ENCODE data around the gene B4GALT6. TPM values are rescaled to one million over a fixed set of nuclear protein-coding genes. Genes with fewer than 3 reads are reported as not detected.

Gene B4GALT6
- total and polyA plus RNA-seq, 2 donors (not counting 1 experiment from before 2014, with no cell fraction given), result 1.7 TPM; not detected in 1

GRCh38 chr18:31648966-31649429 is 35.4 kb downstream of the B4GALT6 start:
- peaks cover 0 to 3% (median 0%) of the 10 kb centered on the region in 4 experiments for H3K27me3 ChIP-seq (replicated peaks in 1 of 4; ENCODE audit: control extremely low read depth in 1 of 4, control insufficient read depth in 3 of 4, insufficient read depth in 4 of 4, low read length in 3 of 4)
- no peak overlapping the region for H3K27ac ChIP-seq (ENCODE audit: low read length in 2 of 2)
- H3K79me2 ChIP-seq (ENCODE audit: control insufficient read depth, insufficient read depth, low read length), result no peaks in the 10 kb centered on the region
- WGBS (ENCODE audit: insufficient coverage), result 57% methylated on average over 1 of the region's 2 CpGs
- peaks cover 14% of the 10 kb centered on the region for H3K27me3 Mint-ChIP-seq
- H3K27ac Mint-ChIP-seq, result no peak overlapping the region
- H2AFZ ChIP-seq (ENCODE audit: insufficient read depth, low read depth, low read length, poor library complexity, severe bottlenecking), result no peak overlapping the region
- DNase-seq (no peak), ATAC-seq (ENCODE audit: low read depth) (no peak)
- POLR2A ChIA-PET, result no interaction called here
- no peaks in the 10 kb centered on the region for H3K9me3 Mint-ChIP-seq (ENCODE audit: insufficient read depth)
- TF ChIP-seq EZH2 (IDR thresholded peaks at IDR 0.05; ENCODE audit: borderline replicate concordance, insufficient read depth, low read depth, low read length, poor library complexity, severe bottlenecking), result no peak
- TF ChIP-seq CTCF (IDR thresholded peaks at IDR 0.05), result no peak
- intact Hi-C loops (cut with micrococcal nuclease), result no loop called here
- no peak overlapping the region for H3K9ac ChIP-seq (ENCODE audit: low read length)
- no peak overlapping the region for H3K4me3 Mint-ChIP-seq
- CTCF ChIA-PET, result no interaction called here
- no peaks in the 10 kb centered on the region for H3K36me3 ChIP-seq (replicated peaks in 1 of 2; ENCODE audit: control extremely low read depth in 1 of 2, control insufficient read depth in 1 of 2, extremely low read depth in 1 of 2, insufficient read depth in 2 of 2, low read length in 1 of 2)
- H3K4me2 ChIP-seq (replicated peaks; ENCODE audit: low read depth, low read length, poor library complexity, severe bottlenecking), result no peak overlapping the region
- peaks cover 16% of the 10 kb centered on the region for H3K4me1 Mint-ChIP-seq
- H4K20me1 ChIP-seq (ENCODE audit: control insufficient read depth, insufficient read depth, low read length, poor library complexity, severe bottlenecking), result no peaks in the 10 kb centered on the region
- no peaks in the 10 kb centered on the region for H3K9me3 ChIP-seq (ENCODE audit: control extremely low read depth in 1 of 3, control insufficient read depth in 2 of 3, insufficient read depth in 1 of 3, low read length in 2 of 3)
- no peak overlapping the region for H3K4me3 ChIP-seq (ENCODE audit: control extremely low read depth in 1 of 5, extremely low read depth in 1 of 5, insufficient read depth in 1 of 5, low read depth in 2 of 5, low read length in 4 of 5)
- H3K4me1 ChIP-seq (ENCODE audit: control insufficient read depth in 2 of 2, insufficient read depth in 2 of 2, low read length in 2 of 2), result peaks cover 4 to 8% of the 10 kb centered on the region in 2 donors

GRCh38 chr18:31648458-31648857 is 35.9 kb downstream of the B4GALT6 start:
- ChIA-PET POLR2A (no interaction called here), CTCF (no interaction called here)
- H3K4me1 Mint-ChIP-seq, result peaks cover 13% of the 10 kb centered on the region
- Histone ChIP-seq H2AFZ (ENCODE audit: insufficient read depth, low read depth, low read length, poor library complexity, severe bottlenecking) (no peak overlapping the region), H3K9ac (ENCODE audit: low read length) (no peak overlapping the region), H4K20me1 (ENCODE audit: control insufficient read depth, insufficient read depth, low read length, poor library complexity, severe bottlenecking) (no peaks in the 10 kb centered on the region), H3K27ac (ENCODE audit: low read length in 2 of 2) (no peak overlapping the region), H3K4me3 (ENCODE audit: control extremely low read depth in 1 of 5, extremely low read depth in 1 of 5, insufficient read depth in 1 of 5, low read depth in 2 of 5, low read length in 4 of 5) (no peak overlapping the region), H3K4me1 (ENCODE audit: control insufficient read depth in 2 of 2, insufficient read depth in 2 of 2, low read length in 2 of 2) (peaks cover 4 to 8% of the 10 kb centered on the region in 2 donors), H3K36me3 (replicated peaks in 1 of 2; ENCODE audit: control extremely low read depth in 1 of 2, control insufficient read depth in 1 of 2, extremely low read depth in 1 of 2, insufficient read depth in 2 of 2, low read length in 1 of 2) (no peaks in the 10 kb centered on the region), H3K4me2 (replicated peaks; ENCODE audit: low read depth, low read length, poor library complexity, severe bottlenecking) (no peak overlapping the region), H3K27me3 (replicated peaks in 1 of 4; ENCODE audit: control extremely low read depth in 1 of 4, control insufficient read depth in 3 of 4, insufficient read depth in 4 of 4, low read length in 3 of 4) (peaks cover 0 to 3% (median 0%) of the 10 kb centered on the region in 4 experiments), H3K9me3 (ENCODE audit: control extremely low read depth in 1 of 3, control insufficient read depth in 2 of 3, insufficient read depth in 1 of 3, low read length in 2 of 3) (no peaks in the 10 kb centered on the region), H3K79me2 (ENCODE audit: control insufficient read depth, insufficient read depth, low read length) (no peaks in the 10 kb centered on the region)
- ATAC-seq (ENCODE audit: low read depth), result no peak
- no peak for TF ChIP-seq EZH2 (IDR thresholded peaks at IDR 0.05; ENCODE audit: borderline replicate concordance, insufficient read depth, low read depth, low read length, poor library complexity, severe bottlenecking)
- TF ChIP-seq CTCF (IDR thresholded peaks at IDR 0.05), result no peak
- H3K4me3 Mint-ChIP-seq, result no peak overlapping the region
- no peak for DNase-seq
- H3K27ac Mint-ChIP-seq, result no peak overlapping the region
- peaks cover 14% of the 10 kb centered on the region for H3K27me3 Mint-ChIP-seq
- no peaks in the 10 kb centered on the region for H3K9me3 Mint-ChIP-seq (ENCODE audit: insufficient read depth)
- WGBS (ENCODE audit: insufficient coverage), result no CpG with 5 or more reads among the region's 2 CpGs
- intact Hi-C loops (cut with micrococcal nuclease), result no loop called here
